Endodermal cell (in vitro differentiated cells): ENCODE results near the gene VWA3B. TPM values are rescaled to one million over a fixed set of nuclear protein-coding genes. Genes with fewer than 3 reads are reported as not detected.

Experiments used
- DNase-seq: peaks from one replicate; pipeline ENCODE4 v3.0.0-alpha.2; 2017
- H3K27ac ChIP-seq: 2 replicates; pipeline ENCODE4 v1.5.1; 2013; ENCODE audit warnings: mild to moderate bottlenecking, low read depth, low read length, moderate library complexity
- H3K27me3 ChIP-seq: 2 replicates; pipeline ENCODE4 v1.6.1; 2013; ENCODE audit warnings: mild to moderate bottlenecking, low read length, moderate library complexity; ENCODE audit not compliant: insufficient read depth, control insufficient read depth, poor library complexity, severe bottlenecking
- H3K36me3 ChIP-seq: 2 replicates; pipeline ENCODE4 v1.7.0; 2013; ENCODE audit warnings: mild to moderate bottlenecking, low read length, moderate library complexity; ENCODE audit not compliant: control insufficient read depth, insufficient read depth
- H3K4me1 ChIP-seq: one replicate; pipeline ENCODE4 v1.7.0; 2013; ENCODE audit warnings: low read length; ENCODE audit not compliant: control insufficient read depth, insufficient read depth
- H3K4me3 ChIP-seq: 2 replicates; pipeline ENCODE4 v1.5.1; 2013; ENCODE audit warnings: mild to moderate bottlenecking, low read length, moderate library complexity
- H3K9ac ChIP-seq: 2 replicates; pipeline ENCODE4 v1.6.1; 2013; ENCODE audit warnings: mild to moderate bottlenecking, low read length, moderate library complexity; ENCODE audit not compliant: poor library complexity, severe bottlenecking; ENCODE audit errors: extremely low read depth
- H3K9me3 ChIP-seq: 2 replicates; pipeline ENCODE4 v1.6.1; 2013; ENCODE audit warnings: mild to moderate bottlenecking, low read length, moderate library complexity; ENCODE audit not compliant: control insufficient read depth
- H3K27ac Mint-ChIP-seq: 2 replicates; pipeline ENCODE4 v1.8.0; 2020; ENCODE audit warnings: mixed read lengths
- H3K27me3 Mint-ChIP-seq: 2 replicates; pipeline ENCODE4 v1.8.0; 2021; ENCODE audit warnings: mild to moderate bottlenecking, mixed read lengths; ENCODE audit not compliant: insufficient read depth
- H3K36me3 Mint-ChIP-seq: 2 replicates; pipeline ENCODE4 v1.8.0; 2020; ENCODE audit warnings: low read depth, mixed read lengths
- H3K4me1 Mint-ChIP-seq: 2 replicates; pipeline ENCODE4 v1.8.0; 2020; ENCODE audit warnings: mixed read lengths
- H3K4me3 Mint-ChIP-seq: 2 replicates; pipeline ENCODE4 v1.8.0; 2020; ENCODE audit warnings: mild to moderate bottlenecking, moderate library complexity, mixed read lengths
- H3K9me3 Mint-ChIP-seq: 2 replicates; pipeline ENCODE4 v1.8.0; 2020; ENCODE audit warnings: mild to moderate bottlenecking, mixed read lengths
- CTCF ChIP-seq: fragments of 200-600 bp; sonication (generic); conservative IDR thresholded peaks from 2 replicates; pipeline ENCODE4 v1.5.0; 2021; ENCODE audit warnings: antibody characterized with exemption, mild to moderate bottlenecking
- WGBS, 2 experiments: methylation state at CpG; one replicate each; pipeline versions ENCODE4 v1.1.5 to v1.1.7; 2013; ENCODE audit warnings: missing lambda C conversion rate in 2 of 2, mixed read lengths in 1 of 2; ENCODE audit not compliant: insufficient coverage in 1 of 2, insufficient read length in 1 of 2; 5-methylcytosine and 5-hydroxymethylcytosine counted together
- total RNA-seq, 2 donors: library from RNA; stranded (reverse); fragmentation: NEBNext Ultra II Directional in 1 of 2; extraction: Animal tissue kit (Norgen Biotek cat#: 25700) in 1 of 2; gene quantifications; 2 replicates in 1 of 2; 3 replicates in 1 of 2; pipeline ENCODE4 v1.2.1, GENCODE V29; 2021

Gene VWA3B
- total RNA-seq, 2 donors from 2014 or later, result 0.38 to 0.64 TPM

- DNase-seq, result no peak
- peaks cover 35% of the 10 kb centered on the region for H3K4me1 Mint-ChIP-seq
- no peak overlapping the region for H3K27ac ChIP-seq
- H3K9me3 ChIP-seq, result no peaks in the 10 kb centered on the region
- H3K4me3 Mint-ChIP-seq, result no peak overlapping the region
- peaks cover 2% of the 10 kb centered on the region for H3K27me3 Mint-ChIP-seq
- H3K27ac Mint-ChIP-seq, result no peak overlapping the region
- no peaks in the 10 kb centered on the region for H3K36me3 Mint-ChIP-seq
- H3K4me3 ChIP-seq, result no peak overlapping the region
- peaks cover 5% of the 10 kb centered on the region for H3K4me1 ChIP-seq
- H3K36me3 ChIP-seq, result no peaks in the 10 kb centered on the region
- WGBS, 2 experiments, result 85 to 92% methylated on average over 3 to 6 of the region's 6 CpGs
- no peak overlapping the region for H3K9ac ChIP-seq
- no peaks in the 10 kb centered on the region for H3K9me3 Mint-ChIP-seq
- TF ChIP-seq CTCF, result no peak
- no peaks in the 10 kb centered on the region for H3K27me3 ChIP-seq
Observed at GRCh38 chr2:98298683-98299164, 211.8 kb downstream of the VWA3B start.

GRCh38 chr2:98299211-98299905 lies 212.4 kb downstream of the VWA3B start:
- no peak for TF ChIP-seq CTCF
- 92 to 94% methylated on average over 7 to 8 of the region's 8 CpGs for WGBS, 2 experiments
- peaks cover 34% of the 10 kb centered on the region for H3K4me1 Mint-ChIP-seq

GRCh38 chr2:98300141-98300874 lies 213.3 kb downstream of the VWA3B start:
- Histone ChIP-seq H3K36me3 (no peaks in the 10 kb centered on the region), H3K27me3 (no peaks in the 10 kb centered on the region), H3K4me1 (peaks cover 5% of the 10 kb centered on the region), H3K9me3 (no peaks in the 10 kb centered on the region), H3K9ac (no peak overlapping the region), H3K4me3 (no peak overlapping the region), H3K27ac (no peak overlapping the region)
- no peaks in the 10 kb centered on the region for H3K9me3 Mint-ChIP-seq
- DNase-seq, result no peak
- peaks cover 24% of the 10 kb centered on the region for H3K4me1 Mint-ChIP-seq
- TF ChIP-seq CTCF, result no peak
- no peak overlapping the region for H3K27ac Mint-ChIP-seq
- no peaks in the 10 kb centered on the region for H3K36me3 Mint-ChIP-seq
- WGBS, 2 experiments, result 92 to 96% methylated on average over 8 to 12 of the region's 12 CpGs
- peaks cover 10% of the 10 kb centered on the region for H3K27me3 Mint-ChIP-seq
- H3K4me3 Mint-ChIP-seq, result no peak overlapping the region

More at GRCh38 chr2:98299211-98299905, 212.4 kb downstream of the VWA3B start:
- no peaks in the 10 kb centered on the region for H3K36me3 Mint-ChIP-seq
- no peak for DNase-seq
- H3K27ac ChIP-seq, result no peak overlapping the region
- no peaks in the 10 kb centered on the region for H3K9me3 Mint-ChIP-seq
- no peaks in the 10 kb centered on the region for H3K9me3 ChIP-seq
- no peaks in the 10 kb centered on the region for H3K27me3 ChIP-seq
- no peak overlapping the region for H3K9ac ChIP-seq
- no peak overlapping the region for H3K4me3 ChIP-seq
- H3K4me3 Mint-ChIP-seq, result no peak overlapping the region
- H3K27me3 Mint-ChIP-seq, result peaks cover 5% of the 10 kb centered on the region
- H3K27ac Mint-ChIP-seq, result no peak overlapping the region
- H3K36me3 ChIP-seq, result no peaks in the 10 kb centered on the region
- peaks cover 5% of the 10 kb centered on the region for H3K4me1 ChIP-seq
